GM23338 (cell line): ENCODE measurements around the gene TRIM28. TPM values are rescaled to one million over a fixed set of nuclear protein-coding genes. Genes with fewer than 3 reads are reported as not detected.

Experiments used
- ATAC-seq: fragments of 200-7000 bp; cut with Tn5 transposase; 3 replicates; pipeline ENCODE4 v1.9.1; 2020
- DNase-seq: peaks from one replicate; pipeline ENCODE4 v3.0.0-alpha.2; 2015; ENCODE audit warnings: low spot score
- H2AFZ ChIP-seq: fragments of 200-600 bp; sonication (generic); 2 replicates; pipeline ENCODE4 v1.8.0; 2016; ENCODE audit warnings: antibody characterized with exemption, mild to moderate bottlenecking, moderate library complexity
- H3F3A ChIP-seq: fragments of 200-600 bp; sonication (generic); replicated peaks from 2 replicates; pipeline ENCODE4 v1.8.0; 2017; ENCODE audit warnings: antibody characterized with exemption, mixed run types, low read depth
- H3K27ac ChIP-seq: fragments of 200-600 bp; sonication (generic); 2 replicates; pipeline ENCODE4 v1.6.1; 2016; ENCODE audit warnings: low read depth
- H3K27me3 ChIP-seq: fragments of 200-600 bp; sonication (generic); 2 replicates; pipeline ENCODE4 v1.8.0; 2016; ENCODE audit warnings: mild to moderate bottlenecking, mixed run types, moderate library complexity; ENCODE audit not compliant: insufficient read depth
- H3K36me3 ChIP-seq: fragments of 200-600 bp; sonication (generic); 2 replicates; pipeline ENCODE4 v1.8.0; 2016; ENCODE audit warnings: mild to moderate bottlenecking; ENCODE audit not compliant: insufficient read depth
- H3K4me1 ChIP-seq: fragments of 200-600 bp; sonication (generic); 2 replicates; pipeline ENCODE4 v1.8.0; 2016; ENCODE audit warnings: mild to moderate bottlenecking, moderate library complexity; ENCODE audit not compliant: insufficient read depth
- H3K4me2 ChIP-seq: fragments of 200-600 bp; sonication (generic); 2 replicates; pipeline ENCODE4 v1.7.1; 2017; ENCODE audit warnings: mixed run types
- H3K4me3 ChIP-seq: fragments of 200-600 bp; sonication (generic); 2 replicates; pipeline ENCODE4 v1.6.1; 2016; ENCODE audit warnings: mixed run types
- H3K79me2 ChIP-seq: fragments of 200-600 bp; sonication (generic); replicated peaks from 2 replicates; pipeline ENCODE4 v1.8.0; 2017; ENCODE audit warnings: mild to moderate bottlenecking; ENCODE audit not compliant: insufficient read depth
- H3K9me2 ChIP-seq: fragments of 200-600 bp; sonication (generic); 2 replicates; pipeline ENCODE4 v1.8.0; 2017; ENCODE audit not compliant: insufficient read depth
- H4K20me1 ChIP-seq: fragments of 200-600 bp; sonication (generic); replicated peaks from 2 replicates; pipeline ENCODE4 v1.8.0; 2017; ENCODE audit warnings: mild to moderate bottlenecking; ENCODE audit not compliant: insufficient read depth
- H3K27ac Mint-ChIP-seq: 2 replicates; pipeline ENCODE4 v1.8.0; 2020; ENCODE audit warnings: inconsistent platforms, mild to moderate bottlenecking, moderate library complexity, mixed read lengths
- H3K27me3 Mint-ChIP-seq: 3 replicates; pipeline ENCODE4 v1.8.0; 2022; ENCODE audit warnings: low read depth, mild to moderate bottlenecking, moderate library complexity, mixed read lengths, inconsistent platforms; ENCODE audit not compliant: insufficient read depth, poor library complexity
- H3K36me3 Mint-ChIP-seq: 3 replicates; pipeline ENCODE4 v1.8.0; 2021; ENCODE audit warnings: low read depth, mild to moderate bottlenecking, inconsistent platforms, moderate library complexity, mixed read lengths
- H3K4me1 Mint-ChIP-seq: 3 replicates; pipeline ENCODE4 v1.8.0; 2020; ENCODE audit warnings: mild to moderate bottlenecking, inconsistent platforms, mixed read lengths
- H3K4me3 Mint-ChIP-seq: 3 replicates; pipeline ENCODE4 v1.8.0; 2021; ENCODE audit warnings: moderate library complexity, mild to moderate bottlenecking, inconsistent platforms, mixed read lengths
- H3K9me3 Mint-ChIP-seq: 3 replicates; pipeline ENCODE4 v1.8.0; 2020; ENCODE audit warnings: moderate library complexity, mild to moderate bottlenecking, inconsistent platforms, mixed read lengths
- CREB1 ChIP-seq: fragments of 250-450 bp; sonication (Bioruptor Pico); IDR thresholded peaks from 2 replicates; pipeline ENCODE4 v1.5.0; 2020; ENCODE audit warnings: low read depth, mild to moderate bottlenecking, moderate library complexity
- EZH2 ChIP-seq: fragments of 200-600 bp; sonication (generic); IDR thresholded peaks from one replicate; pipeline ENCODE4 v1.8.0; 2017; ENCODE audit warnings: antibody characterized with exemption, mild to moderate bottlenecking, low read depth; ENCODE audit not compliant: unreplicated experiment
- EZH2phosphoT487 ChIP-seq: fragments of 200-600 bp; sonication (generic); IDR thresholded peaks from one replicate; pipeline ENCODE4 v1.8.1; 2018; ENCODE audit warnings: antibody characterized with exemption; ENCODE audit not compliant: unreplicated experiment
- JUNB ChIP-seq: IDR thresholded peaks from one replicate; pipeline ENCODE4 v1.6.1; 2016; ENCODE audit warnings: antibody characterized with exemption; ENCODE audit not compliant: unreplicated experiment
- NANOG ChIP-seq: IDR thresholded peaks from 2 replicates; pipeline ENCODE4 v1.6.1; 2016; ENCODE audit warnings: antibody characterized with exemption, borderline replicate concordance
- STAT1 ChIP-seq: IDR thresholded peaks from one replicate; pipeline ENCODE4 v1.6.1; 2016; ENCODE audit warnings: antibody characterized with exemption; ENCODE audit not compliant: unreplicated experiment
- ZNF114 ChIP-seq: fragments of 250-450 bp; sonication (Bioruptor Pico); IDR thresholded peaks from 2 replicates; pipeline ENCODE4 v1.5.0; 2020; ENCODE audit warnings: mild to moderate bottlenecking, moderate library complexity
- ZNF331 ChIP-seq: fragments of 250-450 bp; sonication (Bioruptor Pico); IDR thresholded peaks from 2 replicates; pipeline ENCODE4 v1.5.0; 2020; ENCODE audit warnings: low read depth, mild to moderate bottlenecking, moderate library complexity
- polyA plus RNA-seq: library from polyadenylated mRNA; unstranded; fragments of >200 nt; fragmentation: Nextera tagmentation; extraction: Ambion mirVana; gene quantifications from 2 replicates; pipeline ENCODE4 v1.2.1, GENCODE V29; 2016
- total RNA-seq: library from RNA; depleted of rRNA; stranded (reverse); fragments of >200 nt; shearing (Covaris generic); gene quantifications from 2 replicates; pipeline ENCODE4 v1.2.3, GENCODE V29; 2014
- TF ChIP-seq, protein P1 (sequence below): IDR thresholded peaks from one replicate; pipeline ENCODE4 v1.6.1; 2018; ENCODE audit warnings: antibody characterized with exemption; ENCODE audit not compliant: unreplicated experiment
- TF ChIP-seq, protein P2 (sequence below): IDR thresholded peaks from 2 replicates; pipeline ENCODE4 v1.6.1; 2016; ENCODE audit warnings: antibody characterized with exemption

TRIM28 gene
- total and polyA plus RNA-seq, 2 experiments from 2014 or later, result 920 to 1,430 TPM

DNA sequence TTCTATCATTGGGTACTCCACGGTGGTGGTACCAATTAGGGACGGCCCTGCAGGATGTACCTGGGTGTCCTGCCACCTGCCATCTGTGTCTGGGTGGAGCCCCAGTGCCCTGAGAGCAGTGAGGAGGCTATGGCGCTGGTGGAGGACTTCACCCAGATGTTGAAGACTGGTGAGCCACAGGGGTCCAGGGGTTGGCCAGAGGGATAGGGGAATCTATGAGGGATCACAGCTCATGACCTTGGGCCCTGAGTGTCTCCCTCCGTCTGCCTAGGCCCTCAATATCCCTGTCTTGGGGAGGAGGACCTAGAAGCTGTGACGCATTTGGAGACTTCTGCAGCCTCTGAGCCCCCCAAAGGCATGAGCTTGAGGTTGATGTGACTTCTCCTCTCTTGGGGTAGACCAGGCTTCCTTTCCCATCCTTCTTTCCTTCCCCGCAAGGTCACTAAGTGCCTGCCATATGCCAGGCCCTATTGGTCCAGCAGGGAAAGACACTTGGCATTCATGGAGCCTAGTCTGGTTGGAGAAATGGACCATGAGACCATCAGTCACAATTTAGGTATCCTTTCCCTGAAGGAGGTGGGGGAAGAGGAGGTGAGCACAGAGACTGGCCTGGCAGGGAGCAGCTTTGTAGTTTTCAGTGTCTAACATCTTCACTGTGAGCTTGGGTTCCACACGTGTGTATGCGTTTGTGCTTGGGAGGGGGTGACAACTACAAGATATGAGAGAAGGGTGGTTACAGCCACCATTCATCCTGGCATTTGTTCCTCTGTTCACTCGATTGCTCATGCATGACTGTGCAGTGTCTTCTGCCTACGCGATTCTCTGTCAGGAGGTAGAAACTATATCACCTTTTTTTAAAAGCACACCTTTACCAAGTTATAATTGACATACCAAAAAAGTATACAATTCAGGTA is 34.4 kb downstream of the TRIM28 start (continued):
- TF ChIP-seq, protein P1, sequence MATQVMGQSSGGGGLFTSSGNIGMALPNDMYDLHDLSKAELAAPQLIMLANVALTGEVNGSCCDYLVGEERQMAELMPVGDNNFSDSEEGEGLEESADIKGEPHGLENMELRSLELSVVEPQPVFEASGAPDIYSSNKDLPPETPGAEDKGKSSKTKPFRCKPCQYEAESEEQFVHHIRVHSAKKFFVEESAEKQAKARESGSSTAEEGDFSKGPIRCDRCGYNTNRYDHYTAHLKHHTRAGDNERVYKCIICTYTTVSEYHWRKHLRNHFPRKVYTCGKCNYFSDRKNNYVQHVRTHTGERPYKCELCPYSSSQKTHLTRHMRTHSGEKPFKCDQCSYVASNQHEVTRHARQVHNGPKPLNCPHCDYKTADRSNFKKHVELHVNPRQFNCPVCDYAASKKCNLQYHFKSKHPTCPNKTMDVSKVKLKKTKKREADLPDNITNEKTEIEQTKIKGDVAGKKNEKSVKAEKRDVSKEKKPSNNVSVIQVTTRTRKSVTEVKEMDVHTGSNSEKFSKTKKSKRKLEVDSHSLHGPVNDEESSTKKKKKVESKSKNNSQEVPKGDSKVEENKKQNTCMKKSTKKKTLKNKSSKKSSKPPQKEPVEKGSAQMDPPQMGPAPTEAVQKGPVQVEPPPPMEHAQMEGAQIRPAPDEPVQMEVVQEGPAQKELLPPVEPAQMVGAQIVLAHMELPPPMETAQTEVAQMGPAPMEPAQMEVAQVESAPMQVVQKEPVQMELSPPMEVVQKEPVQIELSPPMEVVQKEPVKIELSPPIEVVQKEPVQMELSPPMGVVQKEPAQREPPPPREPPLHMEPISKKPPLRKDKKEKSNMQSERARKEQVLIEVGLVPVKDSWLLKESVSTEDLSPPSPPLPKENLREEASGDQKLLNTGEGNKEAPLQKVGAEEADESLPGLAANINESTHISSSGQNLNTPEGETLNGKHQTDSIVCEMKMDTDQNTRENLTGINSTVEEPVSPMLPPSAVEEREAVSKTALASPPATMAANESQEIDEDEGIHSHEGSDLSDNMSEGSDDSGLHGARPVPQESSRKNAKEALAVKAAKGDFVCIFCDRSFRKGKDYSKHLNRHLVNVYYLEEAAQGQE, result no peak
- TF ChIP-seq ZNF331 (CRISPR knock-in tag), result no peak

DNA sequence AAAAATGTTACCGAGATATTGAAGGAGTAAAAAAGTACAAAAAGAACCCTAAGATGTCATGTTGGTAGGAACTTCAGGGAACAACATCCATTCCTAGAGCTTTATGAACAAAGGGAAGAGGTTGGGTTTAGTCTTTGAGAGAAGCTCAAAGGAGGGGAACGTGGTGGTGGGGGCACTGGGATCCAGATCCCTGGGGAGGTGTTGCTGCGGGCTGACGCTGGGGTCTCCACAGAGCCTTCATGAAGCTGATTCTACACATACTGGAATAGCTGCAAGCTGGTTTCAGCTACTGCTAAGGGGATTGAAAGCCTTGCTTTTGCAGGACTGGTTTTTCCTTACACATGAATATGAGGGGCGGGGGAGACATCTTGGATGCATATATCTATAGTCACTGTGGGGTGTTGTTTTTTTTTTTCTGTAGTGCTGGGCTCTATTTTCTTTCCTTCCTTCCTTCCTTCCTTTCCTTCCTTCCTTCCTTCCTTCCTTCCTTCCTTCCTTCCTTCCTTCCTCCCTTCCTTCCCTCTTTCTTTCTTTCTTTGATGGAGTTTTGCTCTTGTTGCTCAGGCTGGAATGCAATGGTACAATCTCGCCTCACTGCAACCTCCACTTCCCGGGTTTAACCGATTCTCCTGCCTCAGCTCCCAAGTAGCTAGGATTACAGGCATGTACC is 35.7 kb downstream of the TRIM28 start:
- Histone ChIP-seq H2AFZ (no peak overlapping the region), H3K4me3 (no peak overlapping the region), H3K36me3 (no peaks in the 10 kb centered on the region; the same call in 1 of the 2 replicates), H3K4me2 (no peak overlapping the region), H3K79me2 (peaks cover 23% of the 10 kb centered on the region), H4K20me1 (0 out of 2 replicates have a peak, but pooled peaks cover 13% of the 10 kb centered on the region), H3K27ac (no peak overlapping the region; the same call in 1 of the 2 replicates), H3K9me2 (no peaks in the 10 kb centered on the region), H3F3A (peaks cover 12% of the 10 kb centered on the region), H3K27me3 (no peaks in the 10 kb centered on the region), H3K4me1 (peaks cover 2% of the 10 kb centered on the region)
- peaks cover 13% of the 10 kb centered on the region for H3K4me1 Mint-ChIP-seq
- H3K9me3 Mint-ChIP-seq, result peaks cover 3% of the 10 kb centered on the region; the same call in 1 of the 3 replicates
- ATAC-seq (no peak), DNase-seq (no peak)
- peaks cover 22% of the 10 kb centered on the region for H3K36me3 Mint-ChIP-seq
- peaks cover 10% of the 10 kb centered on the region for H3K27me3 Mint-ChIP-seq
- TF ChIP-seq CREB1 (CRISPR knock-in tag) (no peak), ZNF114 (CRISPR knock-in tag) (no peak), STAT1 (no peak), ZNF331 (CRISPR knock-in tag) (no peak), NANOG (no peak), JUNB (no peak), EZH2phosphoT487 (no peak), EZH2 (no peak)
- TF ChIP-seq, protein P1, result no peak
- TF ChIP-seq, protein P2, sequence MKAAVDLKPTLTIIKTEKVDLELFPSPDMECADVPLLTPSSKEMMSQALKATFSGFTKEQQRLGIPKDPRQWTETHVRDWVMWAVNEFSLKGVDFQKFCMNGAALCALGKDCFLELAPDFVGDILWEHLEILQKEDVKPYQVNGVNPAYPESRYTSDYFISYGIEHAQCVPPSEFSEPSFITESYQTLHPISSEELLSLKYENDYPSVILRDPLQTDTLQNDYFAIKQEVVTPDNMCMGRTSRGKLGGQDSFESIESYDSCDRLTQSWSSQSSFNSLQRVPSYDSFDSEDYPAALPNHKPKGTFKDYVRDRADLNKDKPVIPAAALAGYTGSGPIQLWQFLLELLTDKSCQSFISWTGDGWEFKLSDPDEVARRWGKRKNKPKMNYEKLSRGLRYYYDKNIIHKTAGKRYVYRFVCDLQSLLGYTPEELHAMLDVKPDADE, result no peak
- H3K27ac Mint-ChIP-seq, result no peak overlapping the region
- H3K4me3 Mint-ChIP-seq, result no peak overlapping the region; the same call in 2 of the 3 replicates
